Effector memory CD4-positive, alpha-beta T cell (primary cell): ENCODE data around the gene CD83.
A peak's percentile ranks its signal among the peaks of the same experiment; 100 is the strongest.
"Not testable (repeated sequence)": the region's sequence is repeated elsewhere in the genome, so short reads cannot be mapped to it uniquely, and the experiment has no call there.

ENCODE experiments used
- DNase-seq, 3 donors: peaks; one replicate each; pipeline ENCODE4 v3.0.0-alpha.2; 2020
- H3K27ac ChIP-seq: 2 replicates; pipeline ENCODE4 v1.7.0; 2013; ENCODE audit warnings: mild to moderate bottlenecking, low read length, moderate library complexity; ENCODE audit not compliant: insufficient read depth, poor library complexity, severe bottlenecking
- H3K27me3 ChIP-seq: replicated peaks from 2 replicates; pipeline ENCODE4 v1.7.0; 2013; ENCODE audit warnings: mild to moderate bottlenecking, low read length; ENCODE audit not compliant: insufficient read depth, control insufficient read depth, poor library complexity, severe bottlenecking
- H3K36me3 ChIP-seq: 2 replicates; pipeline ENCODE4 v1.7.0; 2013; ENCODE audit warnings: mild to moderate bottlenecking, low read length, moderate library complexity; ENCODE audit not compliant: control insufficient read depth, insufficient read depth
- H3K4me1 ChIP-seq: 2 replicates; pipeline ENCODE4 v1.7.0; 2013; ENCODE audit warnings: low read length, mild to moderate bottlenecking; ENCODE audit not compliant: control insufficient read depth, insufficient read depth, poor library complexity, severe bottlenecking
- H3K4me3 ChIP-seq: 2 replicates; pipeline ENCODE4 v1.7.0; 2013; ENCODE audit warnings: low read length, low read depth, mild to moderate bottlenecking; ENCODE audit not compliant: insufficient read depth, poor library complexity, severe bottlenecking
- H3K9me3 ChIP-seq: 2 replicates; pipeline ENCODE4 v1.7.0; 2013; ENCODE audit warnings: mild to moderate bottlenecking, low read length, moderate library complexity; ENCODE audit not compliant: control insufficient read depth
- total RNA-seq, 3 donors: gene quantifications; one replicate each; lab custom pipeline; 2026; lab: John Stamatoyannopoulos, UW

Gene CD83, protein sequence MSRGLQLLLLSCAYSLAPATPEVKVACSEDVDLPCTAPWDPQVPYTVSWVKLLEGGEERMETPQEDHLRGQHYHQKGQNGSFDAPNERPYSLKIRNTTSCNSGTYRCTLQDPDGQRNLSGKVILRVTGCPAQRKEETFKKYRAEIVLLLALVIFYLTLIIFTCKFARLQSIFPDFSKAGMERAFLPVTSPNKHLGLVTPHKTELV
- total RNA-seq, result 89.2 to 349 (median 153) reads per million in 3 donors

DNA sequence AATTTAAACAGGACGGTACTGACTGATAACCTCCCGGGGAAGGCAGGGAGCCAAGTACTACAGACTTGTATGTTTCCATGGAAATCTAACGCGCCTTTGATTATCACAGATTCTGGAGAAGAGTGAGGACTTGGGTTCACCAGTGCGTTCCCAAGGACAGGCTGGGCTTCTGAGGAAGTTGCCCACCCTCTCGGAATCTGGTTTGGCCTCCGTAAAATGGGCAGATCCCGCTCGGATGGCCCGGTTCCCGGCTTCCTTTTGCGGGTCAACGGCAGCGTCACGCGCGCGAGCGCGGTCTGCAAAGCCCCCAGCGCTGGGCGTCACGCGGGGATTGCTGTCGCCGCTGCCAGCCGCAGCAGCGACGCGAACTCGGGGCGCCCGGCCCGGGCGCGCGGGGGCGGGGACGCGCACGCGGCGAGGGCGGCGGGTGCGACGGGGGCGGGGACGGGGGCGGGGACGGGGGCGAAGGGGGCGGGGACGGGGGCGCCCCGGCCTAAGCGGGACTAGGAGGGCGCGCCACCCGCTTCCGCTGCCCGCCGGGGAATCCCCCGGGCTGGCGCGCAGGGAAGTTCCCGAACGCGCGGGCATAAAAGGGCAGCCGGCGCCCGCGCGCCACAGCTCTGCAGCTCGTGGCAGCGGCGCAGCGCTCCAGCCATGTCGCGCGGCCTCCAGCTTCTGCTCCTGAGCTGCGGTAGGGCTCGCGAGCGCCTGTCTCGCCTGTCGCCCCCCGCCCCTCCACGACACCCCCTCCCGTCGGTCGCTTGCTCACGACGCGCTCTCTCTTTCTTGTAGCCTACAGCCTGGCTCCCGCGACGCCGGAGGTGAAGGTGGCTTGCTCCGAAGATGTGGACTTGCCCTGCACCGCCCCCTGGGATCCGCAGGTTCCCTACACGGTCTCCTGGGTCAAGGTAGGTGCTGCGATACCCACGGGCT lies at the start of gene CD83:
CD83 (plus strand) TSS at position 615 of the 933 bp plus-strand sequence; CDS start at position 655, 40 bp downstream.
- Histone ChIP-seq H3K4me3 (peak within 1 kb of the TSS; percentile 86), H3K27ac (peak within 1 kb of the TSS; percentile 84), H3K27me3 (no peaks in the 10 kb centered on the region), H3K4me1 (peaks cover 8% of the 10 kb centered on the region), H3K9me3 (no peaks in the 10 kb centered on the region), H3K36me3 (no peaks in the 10 kb centered on the region)
- DNase-seq, result peak; percentile 82 to 84 (median 82)

DNA sequence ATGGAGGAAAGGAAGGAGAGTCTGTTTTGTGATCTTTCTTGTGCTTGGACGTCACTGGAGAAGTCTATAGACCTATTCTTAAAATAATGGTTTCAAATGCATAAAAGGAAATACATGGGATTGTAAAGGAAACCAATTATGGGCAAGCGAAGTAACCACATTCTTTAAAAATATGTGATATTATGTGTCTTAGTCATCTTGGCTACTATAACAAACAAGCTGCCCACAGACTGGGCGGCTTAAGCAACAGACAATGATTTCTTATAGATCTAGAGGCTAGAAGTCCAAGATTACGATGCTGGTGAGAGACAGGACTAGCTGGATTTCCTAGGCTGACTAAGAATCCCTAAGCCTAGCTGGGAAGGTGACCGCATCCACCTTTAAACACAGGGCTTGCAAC lies 49.4 kb upstream of the CD83 start:
- Histone ChIP-seq H3K36me3 (no peaks in the 10 kb centered on the region), H3K27me3 (no peaks in the 10 kb centered on the region), H3K4me1 (no peaks in the 10 kb centered on the region), H3K4me3 (no peak overlapping the region), H3K27ac (no peak overlapping the region), H3K9me3 (no peaks in the 10 kb centered on the region)
- no peak for DNase-seq

DNA sequence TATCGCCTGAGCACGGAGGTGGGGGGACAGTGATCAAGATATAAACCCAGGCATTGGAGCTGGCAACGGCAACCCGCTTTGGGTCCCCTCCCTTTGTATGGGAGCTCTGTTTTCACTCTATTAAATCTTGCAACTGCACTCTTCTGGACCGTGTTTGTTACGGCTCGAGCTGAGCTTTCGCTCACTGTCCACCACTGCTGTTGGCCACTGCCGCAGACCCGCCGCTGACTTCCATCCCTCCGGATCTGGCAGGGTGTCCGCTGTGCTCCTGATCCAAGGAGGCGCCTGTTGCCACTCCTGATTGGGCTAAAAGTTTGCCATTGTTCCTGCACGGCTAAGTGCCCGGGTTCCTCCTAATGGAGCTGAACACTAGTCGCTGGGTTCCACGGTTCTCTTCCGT lies 48.9 kb upstream of the CD83 start:
- no peaks in the 10 kb centered on the region for H3K27me3 ChIP-seq
- no peaks in the 10 kb centered on the region for H3K4me1 ChIP-seq
- no peak overlapping the region for H3K4me3 ChIP-seq
- no peaks in the 10 kb centered on the region for H3K9me3 ChIP-seq
- H3K27ac ChIP-seq, result no peak overlapping the region
- no peaks in the 10 kb centered on the region for H3K36me3 ChIP-seq
- DNase-seq, result no peak

DNA sequence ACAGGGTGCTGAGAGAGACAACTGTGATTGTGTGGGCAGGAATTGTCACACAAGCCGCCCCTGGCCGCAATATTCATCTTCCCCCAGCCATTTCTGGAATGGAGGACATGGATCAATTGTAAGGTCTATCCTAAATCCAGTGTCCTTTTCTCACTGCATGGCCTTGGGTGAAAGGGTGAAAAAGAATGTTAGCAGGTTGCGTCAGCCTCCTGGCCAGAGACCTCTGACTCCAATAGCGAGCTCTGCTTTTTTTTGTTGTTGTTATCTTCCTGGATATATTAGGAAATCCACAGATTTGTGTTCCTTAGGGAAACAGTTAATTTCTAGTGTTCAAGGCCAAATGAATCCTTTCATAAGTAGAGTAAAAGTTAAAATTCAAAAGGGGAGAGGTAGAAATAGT lies 47.1 kb upstream of the CD83 start:
- H3K27ac ChIP-seq, result no peak overlapping the region

DNA sequence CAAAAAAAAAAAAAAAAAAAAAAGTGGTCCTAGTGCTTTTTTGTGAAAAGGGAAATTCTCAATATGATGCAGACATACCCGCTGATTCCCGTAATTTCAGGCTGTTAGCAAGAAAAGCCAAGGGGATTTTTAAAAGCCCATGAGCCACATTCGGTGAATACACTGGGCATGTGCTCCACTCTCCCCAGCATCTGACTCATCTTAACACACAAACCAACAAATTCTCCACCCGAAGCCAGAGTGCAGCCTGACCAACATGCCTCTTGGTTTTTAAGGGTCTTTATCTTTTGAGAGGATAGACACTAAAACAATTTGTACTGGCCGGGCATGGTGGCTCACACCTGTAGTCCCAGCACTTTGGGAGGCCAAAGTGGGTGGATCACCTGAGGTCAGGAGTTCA lies 45.5 kb upstream of the CD83 start:
- no peak overlapping the region for H3K4me3 ChIP-seq
- DNase-seq, result no peak
- no peaks in the 10 kb centered on the region for H3K36me3 ChIP-seq
- H3K4me1 ChIP-seq, result no peaks in the 10 kb centered on the region
- no peaks in the 10 kb centered on the region for H3K9me3 ChIP-seq
- H3K27me3 ChIP-seq, result no peaks in the 10 kb centered on the region
- no peak overlapping the region for H3K27ac ChIP-seq

More for the DNA sequence above, 47.1 kb upstream of the CD83 start:
- DNase-seq, result no peak
- H3K27me3 ChIP-seq, result no peaks in the 10 kb centered on the region
- no peaks in the 10 kb centered on the region for H3K9me3 ChIP-seq
- no peaks in the 10 kb centered on the region for H3K36me3 ChIP-seq
- H3K4me1 ChIP-seq, result no peaks in the 10 kb centered on the region
- no peak overlapping the region for H3K4me3 ChIP-seq

DNA sequence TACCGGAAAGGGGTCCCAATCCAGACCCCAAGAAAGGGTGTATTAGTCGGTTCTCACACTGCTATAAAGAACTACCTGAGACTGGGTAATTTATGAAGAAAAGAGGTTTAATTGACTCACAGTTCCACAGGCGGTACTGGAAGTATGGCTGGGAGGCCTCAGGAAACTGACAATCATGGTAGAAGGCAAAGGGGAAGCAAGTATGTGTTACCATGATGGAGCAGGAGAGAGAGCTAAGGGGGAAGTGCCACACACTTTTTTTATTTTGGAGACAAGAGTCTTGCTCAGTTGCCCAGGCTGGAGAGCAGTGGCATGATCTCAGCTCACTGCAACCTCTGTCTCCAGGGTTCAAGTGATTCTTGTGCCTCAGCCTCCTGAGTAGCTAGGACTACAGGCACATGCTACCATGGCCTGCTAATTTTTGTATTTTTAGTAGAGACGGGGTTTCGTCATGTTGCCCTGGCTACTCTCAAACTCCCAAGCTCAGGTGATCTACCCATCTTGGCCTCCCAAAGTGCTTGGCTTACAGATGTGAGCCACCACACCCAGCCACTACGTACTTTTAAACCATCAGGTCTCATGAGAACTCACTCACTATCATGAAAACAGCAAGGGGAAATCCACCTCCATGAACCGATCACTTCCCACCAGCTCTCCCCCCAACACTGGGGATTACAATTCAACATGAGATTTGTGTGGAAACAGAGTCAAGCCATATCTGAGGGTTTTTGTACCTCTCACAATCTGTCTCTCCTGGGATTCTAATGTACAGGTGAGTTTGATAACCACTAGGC lies 43.8 kb upstream of the CD83 start:
- H3K36me3 ChIP-seq, H3K4me1 ChIP-seq, H3K27ac ChIP-seq, DNase-seq, H3K9me3 ChIP-seq, H3K4me3 ChIP-seq, H3K27me3 ChIP-seq: not testable (repeated sequence)

DNA sequence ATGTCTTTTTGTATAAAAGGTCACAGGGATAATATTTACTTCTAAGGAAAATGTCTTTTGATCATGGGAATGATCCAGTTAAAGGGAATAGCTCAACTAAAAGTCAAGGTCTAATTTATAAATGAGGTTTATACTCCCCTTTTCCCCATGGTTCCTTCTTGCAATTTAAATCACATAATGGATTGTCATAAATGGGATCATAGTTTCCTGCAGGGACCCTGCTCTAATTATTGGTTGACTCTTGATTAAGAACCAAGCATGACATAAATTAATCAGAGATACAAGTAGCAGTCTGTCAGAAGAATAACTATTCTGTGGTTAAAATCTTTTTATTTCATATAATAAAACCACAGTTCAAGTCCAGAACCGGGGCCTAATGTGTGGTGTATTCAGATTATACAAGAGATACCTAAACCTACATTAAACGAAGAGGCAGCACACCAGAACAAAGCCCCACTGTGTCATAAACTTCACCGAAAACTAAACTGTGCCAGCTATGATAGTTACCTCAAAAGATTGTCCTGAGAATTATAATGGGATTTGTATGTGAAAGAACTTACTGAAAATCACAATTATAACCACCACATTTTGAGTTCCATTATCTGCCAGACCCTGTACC lies 43.0 kb upstream of the CD83 start:
- no peaks in the 10 kb centered on the region for H3K9me3 ChIP-seq
- peak overlapping the region; percentile 52 for H3K4me3 ChIP-seq
- DNase-seq, result no peak
- peak overlapping the region; percentile 68 for H3K27ac ChIP-seq
- H3K4me1 ChIP-seq, result no peaks in the 10 kb centered on the region
- no peaks in the 10 kb centered on the region for H3K36me3 ChIP-seq
- no peaks in the 10 kb centered on the region for H3K27me3 ChIP-seq

DNA sequence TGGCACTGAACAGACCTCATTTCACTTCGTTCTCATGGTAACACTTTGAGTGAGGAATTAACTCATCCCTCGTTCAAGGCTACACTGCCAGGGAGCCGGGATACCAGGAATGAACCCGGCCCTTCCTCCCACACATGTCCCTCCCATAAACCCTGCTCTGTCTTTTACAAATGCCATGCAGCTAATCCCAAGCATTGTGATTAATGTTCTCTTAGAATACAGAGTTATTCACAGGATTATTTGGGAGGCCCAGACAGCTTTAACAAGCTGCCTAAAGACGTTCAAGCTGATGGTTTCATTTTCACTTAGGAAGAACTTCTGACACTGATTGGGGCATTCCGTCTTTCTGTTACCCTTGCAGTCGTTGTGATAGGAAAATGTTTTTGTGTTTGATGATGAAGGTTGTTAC lies 42.5 kb upstream of the CD83 start:
- no peaks in the 10 kb centered on the region for H3K9me3 ChIP-seq
- no peaks in the 10 kb centered on the region for H3K36me3 ChIP-seq
- H3K27ac ChIP-seq, result peak overlapping the region; percentile 68
- no peaks in the 10 kb centered on the region for H3K27me3 ChIP-seq
- H3K4me1 ChIP-seq, result no peaks in the 10 kb centered on the region
- H3K4me3 ChIP-seq, result peak overlapping the region; percentile 52
- no peak for DNase-seq

DNA sequence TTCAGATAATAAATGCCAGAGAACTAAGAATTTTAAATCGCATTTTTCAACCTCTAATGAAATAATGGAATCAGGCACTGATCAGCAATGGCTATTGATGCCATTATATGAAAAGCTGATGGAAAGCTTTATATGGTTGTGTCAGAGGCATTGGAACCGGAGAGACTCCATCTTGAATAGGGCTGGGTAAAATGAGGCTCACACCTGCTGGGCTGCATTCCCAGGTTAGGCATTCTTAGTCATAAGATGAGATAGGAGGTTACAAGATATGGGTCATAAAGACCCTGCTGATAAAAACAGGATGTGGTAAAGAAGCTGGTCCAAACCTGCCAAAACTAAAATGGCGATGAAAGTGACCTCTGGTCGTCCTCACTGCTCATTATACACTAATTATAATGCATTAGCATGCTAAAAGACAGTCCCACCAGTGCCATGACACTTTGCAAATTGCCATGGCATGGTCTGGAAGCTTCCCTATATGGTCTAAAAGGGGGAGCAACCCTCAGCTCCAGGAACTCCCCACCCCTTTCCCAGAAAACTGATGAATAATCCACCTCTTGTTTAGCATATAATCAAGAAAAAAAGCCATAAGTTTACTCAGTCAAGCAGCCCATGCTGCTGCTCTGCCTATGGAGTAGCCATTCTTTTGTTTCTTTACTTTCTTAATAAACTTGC lies 40.2 kb upstream of the CD83 start:
- Histone ChIP-seq H3K4me3 (no peak overlapping the region), H3K36me3 (no peaks in the 10 kb centered on the region), H3K27ac (no peak overlapping the region), H3K27me3 (no peaks in the 10 kb centered on the region), H3K9me3 (no peaks in the 10 kb centered on the region), H3K4me1 (no peaks in the 10 kb centered on the region)
- DNase-seq, result no peak
